Measurements from ENCODE around the gene ARL3. TPM values are rescaled to one million over a fixed set of nuclear protein-coding genes. Genes with fewer than 3 reads are reported as not detected.

Gene ARL3
- total and polyA plus RNA-seq, 2 experiments from 2014 or later, result 8.5 to 22.6 TPM

- Histone ChIP-seq H3K36me3 (ENCODE audit: insufficient read depth) (no peaks in the 10 kb centered on the region), H3K4me2 (peak overlapping the region; percentile 72), H3K4me1 (ENCODE audit: insufficient read depth) (peaks cover 48% of the 10 kb centered on the region), H3F3A (replicated peaks; ENCODE audit: low read depth) (peaks cover 20% of the 10 kb centered on the region), H3K4me3 (peak overlapping the region; percentile 28; the same call in 1 of the 2 replicates), H3K27me3 (ENCODE audit: insufficient read depth) (no peaks in the 10 kb centered on the region), H2AFZ (no peak overlapping the region), H4K20me1 (replicated peaks; ENCODE audit: insufficient read depth) (no peaks in the 10 kb centered on the region; the same call in 1 of the 2 replicates), H3K27ac (ENCODE audit: low read depth) (peak overlapping the region; percentile 51; the same call in 1 of the 2 replicates), H3K9me2 (ENCODE audit: insufficient read depth) (no peaks in the 10 kb centered on the region), H3K79me2 (replicated peaks; ENCODE audit: insufficient read depth) (no peaks in the 10 kb centered on the region)
- ATAC-seq, result peak; percentile 87
- TF ChIP-seq CTCF (conservative IDR thresholded peaks at IDR 0.05; ENCODE audit: low read depth in 2 of 2) (peak; percentile 81 to 91), ZNF462 (CRISPR knock-in tag; IDR thresholded peaks at IDR 0.05) (0 out of 2 replicates have a peak, but pooled peaks have one; percentile 22), ZNF114 (CRISPR knock-in tag; IDR thresholded peaks at IDR 0.05) (no peak), CREB1 (CRISPR knock-in tag; IDR thresholded peaks at IDR 0.05; ENCODE audit: low read depth) (no peak)
- peaks cover 57% of the 10 kb centered on the region for H3K4me1 Mint-ChIP-seq
- H3K27me3 Mint-ChIP-seq (ENCODE audit: insufficient read depth, low read depth, poor library complexity), result peaks cover 18% of the 10 kb centered on the region
- H3K4me3 Mint-ChIP-seq, result peak overlapping the region; percentile 62
- peak overlapping the region; percentile 86; the same call in 1 of the 2 replicates for H3K27ac Mint-ChIP-seq
- H3K36me3 Mint-ChIP-seq (ENCODE audit: low read depth), result peaks cover 19% of the 10 kb centered on the region
- DNase-seq (ENCODE audit: low spot score), result peak; percentile 93
- no peaks in the 10 kb centered on the region for H3K9me3 Mint-ChIP-seq
These were observed 35.3 kb downstream of the ARL3 start for GRCh38 chr10:102678842-102679289.
